Karpas-422 (cell line): ENCODE results near the gene AKT2. TPM values are rescaled to one million over a fixed set of nuclear protein-coding genes. Genes with fewer than 3 reads are reported as not detected.

ENCODE experiments used
- DNase-seq: peaks from one replicate; pipeline ENCODE4 v3.0.0-alpha.2; 2015
- H2AFZ ChIP-seq: fragments of 200-600 bp; sonication (generic); 2 replicates; pipeline ENCODE4 v1.6.1; 2014; ENCODE audit warnings: antibody characterized with exemption, low read length, mixed read lengths
- H3K27ac ChIP-seq: fragments of 200-600 bp; sonication (generic); 2 replicates; pipeline ENCODE4 v1.5.1; 2014; ENCODE audit warnings: mild to moderate bottlenecking, low read length, moderate library complexity
- H3K27me3 ChIP-seq: fragments of 200-600 bp; sonication (generic); 2 replicates; pipeline ENCODE4 v1.6.1; 2014; ENCODE audit warnings: low read length, mixed read lengths
- H3K36me3 ChIP-seq: fragments of 200-600 bp; sonication (generic); 2 replicates; pipeline ENCODE4 v1.6.1; 2014; ENCODE audit warnings: low read length, mixed read lengths; ENCODE audit not compliant: insufficient read depth
- H3K4me1 ChIP-seq: fragments of 200-600 bp; sonication (generic); 2 replicates; pipeline ENCODE4 v1.6.1; 2014; ENCODE audit warnings: mild to moderate bottlenecking, low read length, mixed read lengths
- H3K4me2 ChIP-seq: fragments of 200-600 bp; sonication (generic); 2 replicates; pipeline ENCODE4 v1.6.1; 2014; ENCODE audit warnings: low read length, low read depth, mild to moderate bottlenecking; ENCODE audit not compliant: poor library complexity, severe bottlenecking
- H3K4me3 ChIP-seq: fragments of 200-600 bp; sonication (generic); 2 replicates; pipeline ENCODE4 v1.5.1; 2014; ENCODE audit warnings: mild to moderate bottlenecking, antibody characterized with exemption, low read length, mixed read lengths
- H3K79me2 ChIP-seq: fragments of 200-600 bp; sonication (generic); 2 replicates; pipeline ENCODE4 v1.6.1; 2014; ENCODE audit warnings: mild to moderate bottlenecking, low read length, mixed read lengths
- H3K9ac ChIP-seq: fragments of 200-600 bp; sonication (generic); 2 replicates; pipeline ENCODE4 v1.6.0; 2014; ENCODE audit warnings: low read length
- H3K9me2 ChIP-seq: fragments of 200-600 bp; sonication (generic), shearing (Covaris generic); replicated peaks from 2 replicates; pipeline ENCODE4 v1.6.0; 2014; ENCODE audit warnings: mild to moderate bottlenecking, low read length, moderate library complexity; ENCODE audit not compliant: insufficient read depth
- H3K9me3 ChIP-seq: fragments of 300-700, 200-600 bp; sonication (generic); 2 replicates; pipeline ENCODE4 v1.6.1; 2014; ENCODE audit warnings: low read length, mixed read lengths
- H4K20me1 ChIP-seq: fragments of 200-600 bp; sonication (generic); 2 replicates; pipeline ENCODE4 v1.6.1; 2014; ENCODE audit warnings: mild to moderate bottlenecking, antibody characterized with exemption, low read length, low read depth; ENCODE audit not compliant: insufficient read depth
- total RNA-seq: library from RNA; depleted of rRNA; stranded (reverse); fragments of >200 nt; shearing (Covaris generic); gene quantifications from 2 replicates; pipeline ENCODE4 v1.2.3, GENCODE V29; 2014; ENCODE audit warnings: low replicate concordance

Gene AKT2
- total RNA-seq, 1 experiment from 2014 or later: 85.9 TPM

- DNase-seq: no peak
- Histone ChIP-seq H3K9me2 (no peaks in the 10 kb centered on the region), H3K27ac (peak overlapping the region; percentile 80), H3K9ac (peak overlapping the region; percentile 98), H3K9me3 (no peaks in the 10 kb centered on the region), H3K27me3 (no peaks in the 10 kb centered on the region), H3K36me3 (peaks cover 6% of the 10 kb centered on the region; the same call in 1 of the 2 replicates), H3K79me2 (peaks cover 85% of the 10 kb centered on the region), H2AFZ (no peak overlapping the region), H3K4me3 (peak overlapping the region; percentile 68), H4K20me1 (peaks cover 19% of the 10 kb centered on the region), H3K4me1 (peaks cover 80% of the 10 kb centered on the region), H3K4me2 (peak overlapping the region; percentile 92)
Measured at GRCh38 chr19:40281381-40282208, 3.5 kb downstream of the AKT2 start.

GRCh38 chr19:40280608-40281221, 4.4 kb downstream of the AKT2 start:
- H3K9ac ChIP-seq: peak overlapping the region; percentile 98
- peak; percentile 75 for DNase-seq
- no peaks in the 10 kb centered on the region for H3K9me2 ChIP-seq
- peaks cover 75% of the 10 kb centered on the region for H3K4me1 ChIP-seq
- H3K27ac ChIP-seq: peak overlapping the region; percentile 80
- H3K4me3 ChIP-seq: peak overlapping the region; percentile 68
- no peak overlapping the region for H2AFZ ChIP-seq
- peaks cover 19% of the 10 kb centered on the region for H4K20me1 ChIP-seq
- peaks cover 93% of the 10 kb centered on the region for H3K79me2 ChIP-seq
- H3K9me3 ChIP-seq: no peaks in the 10 kb centered on the region
- peaks cover 6% of the 10 kb centered on the region; the same call in 1 of the 2 replicates for H3K36me3 ChIP-seq
- no peaks in the 10 kb centered on the region for H3K27me3 ChIP-seq
- H3K4me2 ChIP-seq: peak overlapping the region; percentile 92

GRCh38 chr19:40279761-40280607, 5.2 kb downstream of the AKT2 start:
- H3K4me1 ChIP-seq: peaks cover 78% of the 10 kb centered on the region
- peak overlapping the region; percentile 92 for H3K4me2 ChIP-seq
- no peaks in the 10 kb centered on the region for H3K9me2 ChIP-seq
- H2AFZ ChIP-seq: no peak overlapping the region
- no peaks in the 10 kb centered on the region for H3K9me3 ChIP-seq
- H3K27me3 ChIP-seq: no peaks in the 10 kb centered on the region
- H3K4me3 ChIP-seq: peak overlapping the region; percentile 68
- peak; percentile 73 for DNase-seq
- H3K36me3 ChIP-seq: peaks cover 6% of the 10 kb centered on the region; the same call in 1 of the 2 replicates
- peak overlapping the region; percentile 98 for H3K9ac ChIP-seq
- peaks cover 97% of the 10 kb centered on the region for H3K79me2 ChIP-seq
- H3K27ac ChIP-seq: peak overlapping the region; percentile 80
- H4K20me1 ChIP-seq: peaks cover 19% of the 10 kb centered on the region

GRCh38 chr19:40279120-40279551, 6.0 kb downstream of the AKT2 start:
- Histone ChIP-seq H3K4me3 (no peak overlapping the region), H2AFZ (no peak overlapping the region), H3K27me3 (no peaks in the 10 kb centered on the region), H3K9ac (no peak overlapping the region), H3K27ac (no peak overlapping the region), H3K79me2 (peaks cover 97% of the 10 kb centered on the region), H3K36me3 (peaks cover 6% of the 10 kb centered on the region; the same call in 1 of the 2 replicates), H3K4me2 (peak overlapping the region; percentile 8), H4K20me1 (peaks cover 21% of the 10 kb centered on the region), H3K9me3 (no peaks in the 10 kb centered on the region), H3K4me1 (peaks cover 86% of the 10 kb centered on the region), H3K9me2 (no peaks in the 10 kb centered on the region)
- DNase-seq: no peak

GRCh38 chr19:40278361-40279035, 6.6 kb downstream of the AKT2 start:
- Histone ChIP-seq H3K9me3 (no peaks in the 10 kb centered on the region), H3K9me2 (no peaks in the 10 kb centered on the region), H2AFZ (no peak overlapping the region), H3K4me3 (no peak overlapping the region), H3K27me3 (no peaks in the 10 kb centered on the region), H3K36me3 (peaks cover 6% of the 10 kb centered on the region; the same call in 1 of the 2 replicates), H4K20me1 (peaks cover 20% of the 10 kb centered on the region), H3K79me2 (peaks cover 97% of the 10 kb centered on the region), H3K4me1 (peaks cover 79% of the 10 kb centered on the region), H3K9ac (no peak overlapping the region), H3K4me2 (no peak overlapping the region), H3K27ac (no peak overlapping the region)
- DNase-seq: no peak

GRCh38 chr19:40277356-40278059, 7.6 kb downstream of the AKT2 start:
- no peak overlapping the region for H3K9ac ChIP-seq
- no peaks in the 10 kb centered on the region for H3K27me3 ChIP-seq
- peaks cover 15% of the 10 kb centered on the region for H4K20me1 ChIP-seq
- no peak overlapping the region for H3K27ac ChIP-seq
- no peak overlapping the region for H2AFZ ChIP-seq
- no peak overlapping the region for H3K4me2 ChIP-seq
- no peak overlapping the region for H3K4me3 ChIP-seq
- no peak for DNase-seq
- peaks cover 97% of the 10 kb centered on the region for H3K79me2 ChIP-seq
- no peaks in the 10 kb centered on the region for H3K9me2 ChIP-seq
- H3K4me1 ChIP-seq: peaks cover 69% of the 10 kb centered on the region
- peaks cover 6% of the 10 kb centered on the region; the same call in 1 of the 2 replicates for H3K36me3 ChIP-seq
- H3K9me3 ChIP-seq: no peaks in the 10 kb centered on the region
